H9 (cell line): Measurements from ENCODE around the gene ZNF383. TPM values are rescaled to one million over a fixed set of nuclear protein-coding genes. Genes with fewer than 3 reads are reported as not detected.

Source experiments
- DNase-seq: peaks from one replicate; pipeline ENCODE4 v3.0.0-alpha.2; 2017
- H2AFZ ChIP-seq: one replicate; pipeline ENCODE4 v1.6.1; 2013; ENCODE audit warnings: mild to moderate bottlenecking, low read length, control low read depth, moderate library complexity
- H2AK5ac ChIP-seq: 2 replicates; pipeline ENCODE4 v1.6.1; 2013; ENCODE audit warnings: low read length, control low read depth, mixed read lengths; ENCODE audit not compliant: insufficient read length
- H2BK120ac ChIP-seq: one replicate; pipeline ENCODE4 v1.6.1; 2013; ENCODE audit warnings: low read depth, mild to moderate bottlenecking, low read length, control low read depth, inconsistent platforms; ENCODE audit not compliant: poor library complexity, severe bottlenecking
- H2BK12ac ChIP-seq: 2 replicates; pipeline ENCODE4 v1.6.1; 2013; ENCODE audit warnings: low read length, control low read depth, mixed read lengths, low read depth; ENCODE audit not compliant: insufficient read length
- H2BK15ac ChIP-seq: 2 replicates; pipeline ENCODE4 v1.6.1; 2013; ENCODE audit warnings: low read depth, low read length, control low read depth
- H2BK20ac ChIP-seq: one replicate; pipeline ENCODE4 v1.6.1; 2013; ENCODE audit warnings: low read depth, mild to moderate bottlenecking, low read length, control low read depth, inconsistent platforms; ENCODE audit not compliant: poor library complexity, severe bottlenecking
- H2BK5ac ChIP-seq: 2 replicates; pipeline ENCODE4 v1.6.1; 2013; ENCODE audit warnings: low read length, control low read depth, mixed read lengths; ENCODE audit not compliant: insufficient read length
- H3K14ac ChIP-seq: 2 replicates; pipeline ENCODE4 v1.6.1; 2013; ENCODE audit warnings: low read length, control low read depth; ENCODE audit not compliant: insufficient read depth
- H3K18ac ChIP-seq: 2 replicates; pipeline ENCODE4 v1.6.1; 2013; ENCODE audit warnings: low read depth, mild to moderate bottlenecking, mixed read lengths, low read length, control low read depth; ENCODE audit not compliant: insufficient read length
- H3K23ac ChIP-seq: 2 replicates; pipeline ENCODE4 v1.6.1; 2013; ENCODE audit warnings: low read length, control low read depth, mixed read lengths, low read depth; ENCODE audit not compliant: insufficient read length
- H3K23me2 ChIP-seq: 2 replicates; pipeline ENCODE4 v1.6.1; 2013; ENCODE audit warnings: low read depth, mild to moderate bottlenecking, mixed read lengths, low read length, control low read depth; ENCODE audit not compliant: insufficient read length, poor library complexity, severe bottlenecking
- H3K27ac ChIP-seq: 2 replicates; pipeline ENCODE4 v1.5.1; 2013; ENCODE audit warnings: low read length, control low read depth, mixed read lengths, low read depth; ENCODE audit not compliant: insufficient read length
- H3K27me3 ChIP-seq: 2 replicates; pipeline ENCODE4 v1.6.1; 2013; ENCODE audit warnings: low read length, control low read depth, inconsistent platforms; ENCODE audit not compliant: insufficient read depth
- H3K4ac ChIP-seq: 2 replicates; pipeline ENCODE4 v1.6.1; 2013; ENCODE audit warnings: low read depth, mild to moderate bottlenecking, control low read depth, inconsistent platforms, low read length, moderate library complexity
- H3K4me1 ChIP-seq: 2 replicates; pipeline ENCODE4 v1.6.1; 2013; ENCODE audit warnings: low read length, control low read depth, inconsistent platforms; ENCODE audit not compliant: insufficient read depth
- H3K4me2 ChIP-seq: 2 replicates; pipeline ENCODE4 v1.6.1; 2013; ENCODE audit warnings: low read length, control low read depth, mixed read lengths; ENCODE audit not compliant: insufficient read length, insufficient read depth
- H3K56ac ChIP-seq: 2 replicates; pipeline ENCODE4 v1.6.1; 2013; ENCODE audit warnings: low read depth, mild to moderate bottlenecking, mixed read lengths, low read length, control low read depth; ENCODE audit not compliant: insufficient read length
- H3K79me1 ChIP-seq: 2 replicates; pipeline ENCODE4 v1.6.1; 2013; ENCODE audit warnings: low read depth, mild to moderate bottlenecking, moderate library complexity, low read length, control low read depth, inconsistent platforms; ENCODE audit not compliant: insufficient read depth, poor library complexity, severe bottlenecking
- H3K79me2 ChIP-seq: 2 replicates; pipeline ENCODE4 v1.6.1; 2013; ENCODE audit warnings: low read length, control low read depth, inconsistent platforms; ENCODE audit not compliant: insufficient read depth
- H3K9ac ChIP-seq: 2 replicates; pipeline ENCODE4 v1.6.1; 2013; ENCODE audit warnings: low read length, control low read depth, mixed read lengths; ENCODE audit not compliant: insufficient read length; ENCODE audit errors: extremely low read depth
- H3K9me3 ChIP-seq: one replicate; pipeline ENCODE4 v1.6.1; 2013; ENCODE audit warnings: low read depth, low read length, inconsistent platforms; ENCODE audit not compliant: control insufficient read depth
- H3T11ph ChIP-seq: one replicate; pipeline ENCODE4 v1.6.1; 2013; ENCODE audit warnings: mild to moderate bottlenecking, low read length, control low read depth, inconsistent platforms
- H4K20me1 ChIP-seq: one replicate; pipeline ENCODE4 v1.6.1; 2013; ENCODE audit not compliant: control insufficient read depth, insufficient read length, insufficient read depth
- H4K5ac ChIP-seq: 2 replicates; pipeline ENCODE4 v1.6.1; 2013; ENCODE audit warnings: low read depth, mild to moderate bottlenecking, mixed read lengths, low read length, control low read depth; ENCODE audit not compliant: insufficient read length
- H4K8ac ChIP-seq: replicated peaks from 2 replicates; pipeline ENCODE4 v1.6.1; 2013; ENCODE audit warnings: low read length, control low read depth, mixed read lengths, low read depth; ENCODE audit not compliant: insufficient read length
- H4K91ac ChIP-seq: 2 replicates; pipeline ENCODE4 v1.6.1; 2013; ENCODE audit warnings: low read depth, mild to moderate bottlenecking, moderate library complexity, mixed read lengths, low read length, control low read depth; ENCODE audit not compliant: insufficient read length
- H3K27ac Mint-ChIP-seq, 3 experiments: 2 replicates in 2 of 3; 3 replicates in 1 of 3; pipeline ENCODE4 v1.8.0; 2020 to 2021; ENCODE audit warnings: mixed read lengths in 3 of 3, mild to moderate bottlenecking in 1 of 3, moderate library complexity in 1 of 3
- H3K27me3 Mint-ChIP-seq: 2 replicates; pipeline ENCODE4 v1.8.0; 2021; ENCODE audit warnings: low read depth, mild to moderate bottlenecking, moderate library complexity, mixed read lengths
- H3K36me3 Mint-ChIP-seq, 3 experiments: 2 replicates in 2 of 3; 3 replicates in 1 of 3; pipeline ENCODE4 v1.8.0; 2020 to 2021; ENCODE audit warnings: low read depth in 3 of 3, mixed read lengths in 3 of 3; ENCODE audit not compliant: insufficient read depth in 1 of 3
- H3K4me1 Mint-ChIP-seq, 2 experiments: 2 replicates each; pipeline ENCODE4 v1.8.0; 2020; ENCODE audit warnings: mixed read lengths in 2 of 2
- H3K4me3 Mint-ChIP-seq, 2 experiments: 2 replicates in 1 of 2; 3 replicates in 1 of 2; pipeline ENCODE4 v1.8.0; 2020 to 2021; ENCODE audit warnings: mild to moderate bottlenecking in 2 of 2, mixed read lengths in 2 of 2, moderate library complexity in 1 of 2
- H3K9me3 Mint-ChIP-seq, 2 experiments: 2 replicates in 1 of 2; 3 replicates in 1 of 2; pipeline ENCODE4 v1.8.0; 2020; ENCODE audit warnings: mild to moderate bottlenecking in 2 of 2, mixed read lengths in 2 of 2, moderate library complexity in 1 of 2
- CTCF ChIP-seq: fragments of 200-600 bp; sonication (generic); conservative IDR thresholded peaks from 3 replicates; pipeline ENCODE4 v1.8.0; 2021; ENCODE audit warnings: antibody characterized with exemption, mild to moderate bottlenecking
- WGBS: extraction: QIAGEN DNeasy Blood & Tissue Kit; methylation state at CpG from one replicate; pipeline ENCODE4 v1.1.7; 2013; ENCODE audit warnings: missing lambda C conversion rate, low lambda C conversion rate, mixed read lengths; ENCODE audit not compliant: insufficient read length; ENCODE audit errors: extremely low coverage; 5-methylcytosine and 5-hydroxymethylcytosine counted together
- total RNA-seq: library from RNA; stranded (reverse); gene quantifications from 2 replicates; pipeline ENCODE4 v1.2.1, GENCODE V29; 2021

ZNF383 gene
- total RNA-seq, 1 experiment from 2014 or later: 5.7 TPM

- no peaks in the 10 kb centered on the region for H4K20me1 ChIP-seq
- H3K23ac ChIP-seq: no peak overlapping the region
- H2AFZ ChIP-seq: no peak overlapping the region
- Mint-ChIP-seq H3K36me3 (peaks cover 10 to 30% (median 15%) of the 10 kb centered on the region in 3 experiments; a peak in 6 of 7 replicates), H3K4me1 (no peaks in the 10 kb centered on the region), H3K4me3 (no peak overlapping the region), H3K9me3 (peaks cover 76 to 80% of the 10 kb centered on the region in 2 experiments), H3K27ac (no peak overlapping the region), H3K27me3 (no peaks in the 10 kb centered on the region; the same call in 1 of the 2 replicates)
- no peak overlapping the region for H3K14ac ChIP-seq
- no peak overlapping the region for H2BK5ac ChIP-seq
- no peak overlapping the region for H2BK120ac ChIP-seq
- H2BK20ac ChIP-seq: no peak overlapping the region
- H4K8ac ChIP-seq: no peak overlapping the region
- H3K9ac ChIP-seq: no peak overlapping the region
- no peak for DNase-seq
- H3T11ph ChIP-seq: no peak overlapping the region
- H3K27ac ChIP-seq: no peak overlapping the region
- no peak overlapping the region for H2AK5ac ChIP-seq
- no peak overlapping the region for H3K18ac ChIP-seq
- no peak overlapping the region for H3K4me2 ChIP-seq
- no peak overlapping the region for H3K4ac ChIP-seq
- H3K79me2 ChIP-seq: no peaks in the 10 kb centered on the region
- no peak overlapping the region for H2BK12ac ChIP-seq
- peaks cover 53% of the 10 kb centered on the region for H3K9me3 ChIP-seq
- H3K56ac ChIP-seq: no peak overlapping the region
- no peak overlapping the region for H2BK15ac ChIP-seq
- no peak overlapping the region for H4K91ac ChIP-seq
- H4K5ac ChIP-seq: no peak overlapping the region
- WGBS: no CpG with 5 or more reads among the region's 39 CpGs
- no peaks in the 10 kb centered on the region for H3K4me1 ChIP-seq
- no peaks in the 10 kb centered on the region for H3K23me2 ChIP-seq
- H3K27me3 ChIP-seq: no peaks in the 10 kb centered on the region
- TF ChIP-seq CTCF: no peak
- no peaks in the 10 kb centered on the region for H3K79me1 ChIP-seq
Measured at GRCh38 chr19:37251308-37252229, 33.6 kb downstream of the ZNF383 start.
